DMS53 (cell line): ENCODE results near the gene RIMBP3B.
"Not testable (repeated sequence)": the region's sequence is repeated elsewhere in the genome, so short reads cannot be mapped to it uniquely, and the experiment has no call there.

ENCODE experiments used
- DNase-seq: peaks from one replicate; lab custom pipeline; 2025; lab: John Stamatoyannopoulos, UW

Gene RIMBP3B

DNA sequence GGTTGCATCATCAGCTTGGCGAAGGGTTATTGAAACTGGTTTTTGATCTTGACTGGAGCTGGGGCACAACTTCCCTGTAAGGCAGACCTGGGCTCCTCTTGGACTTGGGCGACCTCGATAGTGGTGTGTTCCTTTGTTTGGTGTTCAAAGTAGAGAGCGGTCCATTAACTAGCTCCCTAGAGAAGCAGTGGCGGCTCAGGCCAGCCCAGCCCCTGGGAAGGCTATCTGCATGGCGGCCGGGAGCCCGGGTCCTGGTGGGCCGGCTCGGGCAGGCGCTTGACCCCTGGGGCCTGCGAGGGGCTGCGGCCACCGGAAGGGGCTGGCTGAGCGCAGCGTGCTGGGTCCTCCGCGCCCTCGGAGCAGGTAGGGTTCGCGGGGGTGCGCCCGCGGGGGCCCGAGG lies 32.8 kb downstream of the RIMBP3B start:
- DNase-seq = not testable (repeated sequence)

GRCh38 chr22:21417227-21417746 lies 33.7 kb downstream of the RIMBP3B start, which contains the start of gene HIC2:
HIC2 (plus strand) TSS chr22:21417371; CDS start chr22:21442832, 25,461 bp downstream.
- DNase-seq = not testable (repeated sequence)

- DNase-seq = not testable (repeated sequence)
Observed at GRCh38 chr22:21417853-21418252, 34.3 kb downstream of the RIMBP3B start.

- not testable (repeated sequence) for DNase-seq
Observed at GRCh38 chr22:21418974-21419638, 35.6 kb downstream of the RIMBP3B start.

DNA sequence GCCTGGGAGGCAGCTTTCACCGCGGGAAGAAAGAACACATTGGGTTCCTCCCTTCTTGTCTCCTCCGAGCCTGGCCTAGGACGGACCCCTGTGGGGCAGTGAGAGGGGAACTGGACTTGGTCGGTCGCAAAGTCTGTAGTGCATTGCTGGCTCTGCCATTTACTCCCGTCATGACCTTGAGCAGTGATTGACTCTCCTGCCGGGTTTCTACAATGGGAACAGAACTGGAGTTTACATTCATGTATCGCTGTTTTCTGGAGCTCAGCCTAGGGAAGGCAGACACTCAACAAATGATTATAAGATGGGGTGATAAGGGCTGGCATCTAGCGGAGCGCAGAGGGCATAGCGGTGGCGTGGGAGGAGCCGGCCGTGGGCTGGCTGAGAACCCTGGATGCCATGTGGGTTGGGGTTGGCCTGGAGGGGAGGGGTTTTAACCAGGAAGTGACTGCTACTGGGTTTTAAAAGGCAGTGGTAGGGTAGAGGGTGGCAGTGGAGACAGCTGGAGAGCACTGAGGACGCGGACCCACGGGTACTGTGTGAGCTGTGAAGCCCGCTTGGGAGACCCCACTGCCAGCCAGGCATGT lies 36.7 kb downstream of the RIMBP3B start:
- not testable (repeated sequence) for DNase-seq

DNA sequence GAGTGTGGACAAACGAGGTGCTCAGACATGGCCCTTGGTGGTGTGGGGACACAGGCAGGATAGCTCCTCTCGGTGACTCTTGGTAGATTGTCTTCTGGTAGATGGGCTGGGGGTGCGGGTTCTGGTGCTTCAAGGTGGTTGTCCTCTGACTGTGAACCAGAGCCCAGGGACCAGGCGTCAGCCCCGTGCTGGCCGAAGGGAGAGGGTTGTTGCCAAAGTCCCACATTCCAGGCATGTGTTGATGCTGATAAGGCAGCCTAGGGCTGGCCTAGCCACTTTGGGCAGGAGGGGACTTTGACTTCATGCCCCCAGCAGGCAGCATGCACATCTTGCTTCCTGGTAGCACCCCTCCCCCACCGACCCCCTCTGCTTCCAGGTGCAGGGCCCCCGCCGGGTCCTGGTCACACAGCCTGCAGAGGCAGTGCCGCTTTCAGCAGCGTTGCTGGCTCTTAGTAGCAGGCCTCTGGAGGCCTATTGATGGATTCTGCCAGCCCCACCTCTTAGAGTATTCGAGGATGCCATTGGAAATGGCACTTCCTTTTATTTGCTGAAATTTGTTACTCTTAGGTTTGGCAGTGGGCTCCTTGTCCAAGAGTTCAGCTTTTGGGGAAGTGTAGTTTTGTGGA lies 40.6 kb downstream of the RIMBP3B start:
- DNase-seq = not testable (repeated sequence)

- DNase-seq = not testable (repeated sequence)
Observed at GRCh38 chr22:21434378-21435233, 51.1 kb downstream of the RIMBP3B start.

DNA sequence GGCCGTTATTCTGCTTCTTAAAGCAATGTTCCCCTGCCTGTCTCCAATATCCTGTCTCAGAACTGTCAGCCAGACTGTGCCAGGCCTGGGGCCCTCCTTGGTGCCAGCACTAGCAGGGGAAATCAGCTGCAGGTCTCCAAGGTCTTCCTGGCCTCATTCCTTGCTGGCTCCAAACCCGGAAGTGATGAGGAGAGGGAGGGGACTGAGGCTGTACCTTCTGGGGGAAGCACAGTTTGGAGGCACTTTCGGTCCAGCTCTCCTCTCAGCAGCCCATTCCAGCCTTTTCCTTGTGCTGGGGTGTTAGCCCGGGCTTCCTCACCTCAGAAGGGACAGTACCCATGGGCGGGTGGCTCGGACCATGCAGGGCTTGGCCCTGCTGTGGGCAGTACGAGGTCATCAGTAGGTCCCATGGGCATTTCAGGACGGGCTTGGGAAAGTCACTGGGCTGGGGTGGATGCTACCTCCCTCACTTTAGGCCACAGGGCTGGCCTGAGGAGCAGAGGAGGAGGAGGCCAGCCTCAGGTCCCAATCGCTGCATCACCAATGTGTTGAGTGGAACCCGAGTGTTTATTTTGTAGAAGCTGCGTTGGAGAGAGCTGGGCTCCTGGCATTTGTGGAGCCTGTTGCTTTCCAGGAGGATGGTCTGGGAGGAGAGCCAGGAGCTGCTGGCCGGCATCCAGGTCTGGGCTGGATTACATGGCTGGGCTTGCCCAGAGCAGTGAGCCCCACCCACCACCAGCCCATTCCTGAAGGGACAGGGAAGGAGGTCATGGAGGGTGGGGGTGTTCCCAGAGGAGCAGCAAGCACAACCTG lies 52.7 kb downstream of the RIMBP3B start:
- not testable (repeated sequence) for DNase-seq

DNA sequence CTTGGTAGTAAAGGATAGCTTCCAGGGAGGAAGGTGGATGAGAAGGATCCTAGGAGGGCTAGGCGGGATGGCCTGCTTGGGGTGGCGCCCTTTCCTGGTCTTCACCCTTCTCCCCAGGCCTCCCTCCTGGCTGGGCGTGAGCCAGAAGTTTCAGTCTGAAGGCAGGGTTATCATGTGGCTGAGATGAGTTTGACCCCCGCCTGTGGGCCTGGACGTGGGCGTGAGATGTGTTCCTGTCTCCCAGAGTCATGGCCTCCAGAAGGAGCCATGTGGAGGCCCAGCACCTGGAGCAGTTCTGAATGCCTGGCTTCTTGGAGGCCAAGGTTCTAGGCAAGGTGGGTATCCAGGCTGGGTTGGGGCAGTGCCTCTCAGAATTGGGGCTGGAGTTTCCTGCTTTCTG lies 54.5 kb downstream of the RIMBP3B start:
- DNase-seq = not testable (repeated sequence)
